ENCODE measurements around the gene QSOX2.

The QSOX2 gene

GRCh38 chr9:136186386-136186785, 59.2 kb downstream of the QSOX2 start:
- H3K27me3 ChIP-seq (ENCODE audit: control insufficient read depth in 3 of 3, insufficient read depth in 3 of 3, low read depth in 1 of 3, low read length in 3 of 3) = peaks cover 6 to 89% (median 13%) of the 10 kb centered on the region in 3 experiments

GRCh38 chr9:136185596-136186366, 59.8 kb downstream of the QSOX2 start:
- H3K4me2 ChIP-seq (ENCODE audit: insufficient read depth, low read length, poor library complexity, severe bottlenecking) = peak overlapping the region; percentile 11
- H2BK15ac ChIP-seq (ENCODE audit: low read length) = peak overlapping the region; percentile 79
- peak overlapping the region; percentile 73 for H2BK12ac ChIP-seq (ENCODE audit: low read length)
- peaks cover 1 to 88% (median 7%) of the 10 kb centered on the region in 3 experiments for H3K27me3 ChIP-seq (ENCODE audit: control insufficient read depth in 3 of 3, insufficient read depth in 3 of 3, low read depth in 1 of 3, low read length in 3 of 3)
- H3K36me3 ChIP-seq (replicated peaks in 1 of 2; ENCODE audit: control insufficient read depth in 2 of 2, insufficient read depth in 2 of 2, low read length in 2 of 2) = no peaks in the 10 kb centered on the region
- peak overlapping the region; percentile 99 for H2AK5ac ChIP-seq (ENCODE audit: low read depth, low read length)
- H3K9me3 ChIP-seq (replicated peaks in 1 of 2; ENCODE audit: control insufficient read depth in 2 of 2, insufficient read depth in 1 of 2, low read depth in 1 of 2, low read length in 2 of 2) = peaks cover 0 to 2% of the 10 kb centered on the region in 2 donors
- no peak overlapping the region for H3K9ac ChIP-seq (ENCODE audit: low read depth, low read length, poor library complexity)
- no peak overlapping the region for H3K4ac ChIP-seq (ENCODE audit: low read length)
- H2BK5ac ChIP-seq (ENCODE audit: low read length) = peak overlapping the region; percentile 53
- no CpG with 5 or more reads among the region's 32 CpGs for WGBS, 2 donors (ENCODE audit: extremely low coverage in 2 of 2, insufficient read length in 2 of 2, insufficient replicate concordance in 1 of 2)
- peak overlapping the region; percentile 89 for H3K18ac ChIP-seq (ENCODE audit: low read length)
- no peak overlapping the region for H2BK120ac ChIP-seq (ENCODE audit: low read depth, low read length)
- no peak overlapping the region for H3K27ac ChIP-seq (replicated peaks; ENCODE audit: low read length)
- H3K4me1 ChIP-seq (ENCODE audit: control insufficient read depth in 2 of 2, insufficient read depth in 1 of 2, low read depth in 1 of 2, low read length in 2 of 2) = peaks cover 4 to 11% of the 10 kb centered on the region in 2 donors
- H3K79me1 ChIP-seq (ENCODE audit: low read depth, low read length) = peaks cover 3% of the 10 kb centered on the region
- H4K91ac ChIP-seq (ENCODE audit: low read depth, low read length, poor library complexity) = no peak overlapping the region
- H4K8ac ChIP-seq (ENCODE audit: low read depth, low read length) = no peak overlapping the region
- H3K4me3 ChIP-seq (ENCODE audit: low read length in 2 of 2) = no peak overlapping the region
- H3K14ac ChIP-seq (ENCODE audit: low read length) = peak overlapping the region; percentile 82
- H2AFZ ChIP-seq (ENCODE audit: low read length) = no peak overlapping the region
- H3K23ac ChIP-seq (ENCODE audit: low read depth, low read length, poor library complexity) = peak overlapping the region; percentile 73
- no peak for DNase-seq (ENCODE audit: low spot score)

More at GRCh38 chr9:136186386-136186785, 59.2 kb downstream of the QSOX2 start:
- H3K9me3 ChIP-seq (replicated peaks in 1 of 2; ENCODE audit: control insufficient read depth in 2 of 2, insufficient read depth in 1 of 2, low read depth in 1 of 2, low read length in 2 of 2) = peaks cover 0 to 3% of the 10 kb centered on the region in 2 donors
- no peak overlapping the region for H3K23ac ChIP-seq (ENCODE audit: low read depth, low read length, poor library complexity)
- H2BK12ac ChIP-seq (ENCODE audit: low read length) = peak overlapping the region; percentile 23
- H4K91ac ChIP-seq (ENCODE audit: low read depth, low read length, poor library complexity) = no peak overlapping the region
- no peak overlapping the region for H3K9ac ChIP-seq (ENCODE audit: low read depth, low read length, poor library complexity)
- H3K4ac ChIP-seq (ENCODE audit: low read length) = no peak overlapping the region
- no peak for DNase-seq (ENCODE audit: low spot score)
- H3K4me2 ChIP-seq (ENCODE audit: insufficient read depth, low read length, poor library complexity, severe bottlenecking) = no peak overlapping the region
- H3K27ac ChIP-seq (replicated peaks; ENCODE audit: low read length) = no peak overlapping the region
- H3K79me1 ChIP-seq (ENCODE audit: low read depth, low read length) = peaks cover 3% of the 10 kb centered on the region
- peak overlapping the region; percentile 21 for H2BK120ac ChIP-seq (ENCODE audit: low read depth, low read length)
- H2BK15ac ChIP-seq (ENCODE audit: low read length) = peak overlapping the region; percentile 79
- H3K4me1 ChIP-seq (ENCODE audit: control insufficient read depth in 2 of 2, insufficient read depth in 1 of 2, low read depth in 1 of 2, low read length in 2 of 2) = peaks cover 4 to 14% of the 10 kb centered on the region in 2 donors
- H3K14ac ChIP-seq (ENCODE audit: low read length) = no peak overlapping the region
- no peak overlapping the region for H2AK5ac ChIP-seq (ENCODE audit: low read depth, low read length)
- no peak overlapping the region for H4K8ac ChIP-seq (ENCODE audit: low read depth, low read length)
- H3K18ac ChIP-seq (ENCODE audit: low read length) = peak overlapping the region; percentile 55
- H3K36me3 ChIP-seq (replicated peaks in 1 of 2; ENCODE audit: control insufficient read depth in 2 of 2, insufficient read depth in 2 of 2, low read length in 2 of 2) = no peaks in the 10 kb centered on the region
- no peak overlapping the region for H3K4me3 ChIP-seq (ENCODE audit: low read length in 2 of 2)
- H2BK5ac ChIP-seq (ENCODE audit: low read length) = no peak overlapping the region
- no peak overlapping the region for H2AFZ ChIP-seq (ENCODE audit: low read length)
- no CpG with 5 or more reads among the region's 14 CpGs for WGBS, 2 donors (ENCODE audit: extremely low coverage in 2 of 2, insufficient read length in 2 of 2, insufficient replicate concordance in 1 of 2)

GRCh38 chr9:136185066-136185465, 60.5 kb downstream of the QSOX2 start:
- Histone ChIP-seq H3K4me1 (ENCODE audit: control insufficient read depth in 2 of 2, insufficient read depth in 1 of 2, low read depth in 1 of 2, low read length in 2 of 2) (peaks cover 4 to 11% of the 10 kb centered on the region in 2 donors), H2AK5ac (ENCODE audit: low read depth, low read length) (peak overlapping the region; percentile 99), H2BK5ac (ENCODE audit: low read length) (peak overlapping the region; percentile 53), H3K9ac (ENCODE audit: low read depth, low read length, poor library complexity) (no peak overlapping the region), H3K36me3 (replicated peaks in 1 of 2; ENCODE audit: control insufficient read depth in 2 of 2, insufficient read depth in 2 of 2, low read length in 2 of 2) (no peaks in the 10 kb centered on the region), H2BK12ac (ENCODE audit: low read length) (no peak overlapping the region), H2BK15ac (ENCODE audit: low read length) (no peak overlapping the region), H3K4me2 (ENCODE audit: insufficient read depth, low read length, poor library complexity, severe bottlenecking) (no peak overlapping the region), H2AFZ (ENCODE audit: low read length) (no peak overlapping the region), H3K27me3 (ENCODE audit: control insufficient read depth in 3 of 3, insufficient read depth in 3 of 3, low read depth in 1 of 3, low read length in 3 of 3) (peaks cover 0 to 88% (median 0%) of the 10 kb centered on the region in 3 experiments), H3K14ac (ENCODE audit: low read length) (no peak overlapping the region), H3K4me3 (ENCODE audit: low read length in 2 of 2) (no peak overlapping the region), H3K9me3 (replicated peaks in 1 of 2; ENCODE audit: control insufficient read depth in 2 of 2, insufficient read depth in 1 of 2, low read depth in 1 of 2, low read length in 2 of 2) (peaks cover 0 to 2% of the 10 kb centered on the region in 2 donors), H3K27ac (replicated peaks; ENCODE audit: low read length) (no peak overlapping the region), H3K4ac (ENCODE audit: low read length) (no peak overlapping the region), H3K79me1 (ENCODE audit: low read depth, low read length) (peaks cover 3% of the 10 kb centered on the region), H3K23ac (ENCODE audit: low read depth, low read length, poor library complexity) (peak overlapping the region; percentile 73), H4K91ac (ENCODE audit: low read depth, low read length, poor library complexity) (no peak overlapping the region), H4K8ac (ENCODE audit: low read depth, low read length) (peak overlapping the region; percentile 17), H3K18ac (ENCODE audit: low read length) (peak overlapping the region; percentile 89), H2BK120ac (ENCODE audit: low read depth, low read length) (no peak overlapping the region)
- DNase-seq (ENCODE audit: low spot score) = no peak
- no CpG with 5 or more reads among the region's 19 CpGs for WGBS, 2 donors (ENCODE audit: extremely low coverage in 2 of 2, insufficient read length in 2 of 2, insufficient replicate concordance in 1 of 2)

DNA sequence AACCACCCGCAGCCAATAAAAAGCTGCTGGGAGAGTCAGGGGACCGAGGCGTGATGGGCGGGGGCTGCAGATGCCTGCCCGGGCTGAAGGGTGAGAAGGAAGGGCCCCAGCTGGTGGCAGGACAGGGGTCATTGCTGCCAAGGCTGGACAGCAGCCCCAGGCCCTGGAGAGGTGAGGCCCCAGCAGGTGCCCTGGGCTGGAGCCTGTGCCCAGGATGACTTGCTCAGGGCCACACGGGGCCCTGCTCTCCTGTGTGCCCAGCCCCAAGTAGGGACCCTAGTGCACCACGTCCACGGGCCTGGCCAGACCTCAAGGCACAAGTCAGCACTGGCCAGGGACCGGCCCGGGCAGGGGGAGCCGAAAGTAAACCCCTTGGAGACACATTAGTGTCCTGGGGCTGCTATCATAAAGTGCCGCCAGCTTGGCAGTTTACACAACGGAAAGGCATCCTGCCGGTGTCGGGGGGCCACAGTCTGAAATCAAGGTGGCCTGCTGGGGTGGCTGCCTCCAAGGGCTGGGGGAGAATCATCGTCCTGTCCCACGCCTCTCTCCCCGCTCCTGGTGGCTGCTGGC, 62.7 kb downstream of the QSOX2 start:
- no CpG with 5 or more reads among the region's 18 CpGs for WGBS, 2 donors (ENCODE audit: extremely low coverage in 2 of 2, insufficient read length in 2 of 2, insufficient replicate concordance in 1 of 2)
- H3K4me3 ChIP-seq (ENCODE audit: low read length in 2 of 2) = no peak overlapping the region
- H4K91ac ChIP-seq (ENCODE audit: low read depth, low read length, poor library complexity) = no peak overlapping the region
- H2AK5ac ChIP-seq (ENCODE audit: low read depth, low read length) = peak overlapping the region; percentile 94
- peaks cover 5% of the 10 kb centered on the region for H3K79me1 ChIP-seq (ENCODE audit: low read depth, low read length)
- H4K8ac ChIP-seq (ENCODE audit: low read depth, low read length) = no peak overlapping the region
- H2BK5ac ChIP-seq (ENCODE audit: low read length) = no peak overlapping the region
- H3K14ac ChIP-seq (ENCODE audit: low read length) = no peak overlapping the region
- no peak overlapping the region for H3K9ac ChIP-seq (ENCODE audit: low read depth, low read length, poor library complexity)
- H3K27ac ChIP-seq (replicated peaks; ENCODE audit: low read length) = no peak overlapping the region
- H3K4ac ChIP-seq (ENCODE audit: low read length) = peak overlapping the region; percentile 76
- H3K36me3 ChIP-seq (replicated peaks in 1 of 2; ENCODE audit: control insufficient read depth in 2 of 2, insufficient read depth in 2 of 2, low read length in 2 of 2) = no peaks in the 10 kb centered on the region
- DNase-seq (ENCODE audit: low spot score) = no peak
- peak overlapping the region; percentile 81 for H2BK15ac ChIP-seq (ENCODE audit: low read length)
- peaks cover 4 to 20% of the 10 kb centered on the region in 2 donors for H3K4me1 ChIP-seq (ENCODE audit: control insufficient read depth in 2 of 2, insufficient read depth in 1 of 2, low read depth in 1 of 2, low read length in 2 of 2)
- peak overlapping the region; percentile 87 for H3K18ac ChIP-seq (ENCODE audit: low read length)
- H3K4me2 ChIP-seq (ENCODE audit: insufficient read depth, low read length, poor library complexity, severe bottlenecking) = no peak overlapping the region
- peaks cover 0 to 92% (median 0%) of the 10 kb centered on the region in 3 experiments for H3K27me3 ChIP-seq (ENCODE audit: control insufficient read depth in 3 of 3, insufficient read depth in 3 of 3, low read depth in 1 of 3, low read length in 3 of 3)
- H2AFZ ChIP-seq (ENCODE audit: low read length) = no peak overlapping the region
- H3K9me3 ChIP-seq (replicated peaks in 1 of 2; ENCODE audit: control insufficient read depth in 2 of 2, insufficient read depth in 1 of 2, low read depth in 1 of 2, low read length in 2 of 2) = peaks cover 0 to 2% of the 10 kb centered on the region in 2 donors
- H2BK12ac ChIP-seq (ENCODE audit: low read length) = peak overlapping the region; percentile 58
- H3K23ac ChIP-seq (ENCODE audit: low read depth, low read length, poor library complexity) = peak overlapping the region; percentile 65
- peak overlapping the region; percentile 31 for H2BK120ac ChIP-seq (ENCODE audit: low read depth, low read length)

Measured in neuronal stem cell (in vitro differentiated cells).